Type B pancreatic cell (in vitro differentiated cells): ENCODE data around the gene MYO1A. TPM values are rescaled to one million over a fixed set of nuclear protein-coding genes. Genes with fewer than 3 reads are reported as not detected.
A peak's percentile ranks its signal among the peaks of the same experiment; 100 is the strongest.
"Not testable (repeated sequence)": the region's sequence is repeated elsewhere in the genome, so short reads cannot be mapped to it uniquely, and the experiment has no call there.

Experiments
- DNase-seq: peaks from one replicate; pipeline ENCODE4 v3.0.0; 2021; ENCODE audit warnings: mixed read lengths; ENCODE audit not compliant: unreplicated experiment; ENCODE audit errors: extremely low spot score
- H3K27ac Mint-ChIP-seq: 2 replicates; pipeline ENCODE4 v1.8.0; 2021; ENCODE audit warnings: mild to moderate bottlenecking, mixed read lengths
- H3K27me3 Mint-ChIP-seq: 2 replicates; pipeline ENCODE4 v1.8.0; 2021; ENCODE audit warnings: mixed read lengths
- H3K36me3 Mint-ChIP-seq: 2 replicates; pipeline ENCODE4 v1.8.0; 2021; ENCODE audit warnings: mixed read lengths
- H3K4me1 Mint-ChIP-seq: one replicate; pipeline ENCODE4 v1.8.0; 2021; ENCODE audit warnings: mixed read lengths; ENCODE audit not compliant: unreplicated experiment
- H3K4me3 Mint-ChIP-seq: 2 replicates; pipeline ENCODE4 v1.8.0; 2021; ENCODE audit warnings: mild to moderate bottlenecking, mixed read lengths
- H3K9me3 Mint-ChIP-seq: 2 replicates; pipeline ENCODE4 v1.8.0; 2021; ENCODE audit warnings: mixed read lengths
- CTCF ChIP-seq: fragments of 200-600 bp; sonication (generic); conservative IDR thresholded peaks from 2 replicates; pipeline ENCODE4 v1.5.0; 2021; ENCODE audit warnings: antibody characterized with exemption, mild to moderate bottlenecking
- total RNA-seq: library from RNA; stranded (reverse); gene quantifications from 2 replicates; pipeline ENCODE4 v1.2.1, GENCODE V29; 2021; ENCODE audit warnings: low replicate concordance

Gene MYO1A
- total RNA-seq, 1 donor from 2014 or later: 4.3 TPM

GRCh38 chr12:56989861-56990610 is 59.9 kb downstream of the MYO1A start:
- no peak for TF ChIP-seq CTCF

GRCh38 chr12:56988207-56988739 is 61.7 kb downstream of the MYO1A start:
- H3K36me3 Mint-ChIP-seq: no peaks in the 10 kb centered on the region
- TF ChIP-seq CTCF: no peak
- H3K9me3 Mint-ChIP-seq: no peaks in the 10 kb centered on the region
- no peak overlapping the region for H3K4me3 Mint-ChIP-seq
- H3K4me1 Mint-ChIP-seq: peaks cover 4% of the 10 kb centered on the region
- peak overlapping the region; percentile 19 for H3K27ac Mint-ChIP-seq
- H3K27me3 Mint-ChIP-seq: peaks cover 7% of the 10 kb centered on the region
- DNase-seq: no peak

More at GRCh38 chr12:56989861-56990610, 59.9 kb downstream of the MYO1A start:
- peaks cover 7% of the 10 kb centered on the region for H3K27me3 Mint-ChIP-seq
- H3K4me3 Mint-ChIP-seq: no peak overlapping the region
- H3K9me3 Mint-ChIP-seq: no peaks in the 10 kb centered on the region
- no peak for DNase-seq
- H3K4me1 Mint-ChIP-seq: peaks cover 4% of the 10 kb centered on the region
- H3K36me3 Mint-ChIP-seq: no peaks in the 10 kb centered on the region
- H3K27ac Mint-ChIP-seq: no peak overlapping the region

GRCh38 chr12:56987551-56988053 is 62.3 kb downstream of the MYO1A start:
- Mint-ChIP-seq H3K4me3 (no peak overlapping the region), H3K27ac (peak overlapping the region; percentile 43), H3K9me3 (no peaks in the 10 kb centered on the region), H3K4me1 (peaks cover 4% of the 10 kb centered on the region), H3K36me3 (no peaks in the 10 kb centered on the region), H3K27me3 (peaks cover 7% of the 10 kb centered on the region)
- DNase-seq: peak; percentile 86
- TF ChIP-seq CTCF: peak; percentile 95

- H3K27ac Mint-ChIP-seq: no peak overlapping the region
- no peak for DNase-seq
- TF ChIP-seq CTCF: no peak
- H3K4me3 Mint-ChIP-seq: no peak overlapping the region
- peaks cover 4% of the 10 kb centered on the region for H3K4me1 Mint-ChIP-seq
- H3K36me3 Mint-ChIP-seq: no peaks in the 10 kb centered on the region
- H3K9me3 Mint-ChIP-seq: no peaks in the 10 kb centered on the region
- H3K27me3 Mint-ChIP-seq: peaks cover 7% of the 10 kb centered on the region
Observed at GRCh38 chr12:56987011-56987410, 62.9 kb downstream of the MYO1A start.

GRCh38 chr12:56985714-56986113 is 64.2 kb downstream of the MYO1A start:
- not testable (repeated sequence) for H3K4me3 Mint-ChIP-seq, H3K4me1 Mint-ChIP-seq, H3K27me3 Mint-ChIP-seq, H3K9me3 Mint-ChIP-seq, H3K36me3 Mint-ChIP-seq
- H3K27ac Mint-ChIP-seq: peak overlapping the region; percentile 88
- DNase-seq: peak; percentile 62

- Mint-ChIP-seq H3K36me3 (no peaks in the 10 kb centered on the region), H3K4me3 (no peak overlapping the region), H3K9me3 (no peaks in the 10 kb centered on the region)
Observed at GRCh38 chr12:56983386-56983785, 66.5 kb downstream of the MYO1A start.

GRCh38 chr12:56982578-56983236 is 67.2 kb downstream of the MYO1A start:
- not testable (repeated sequence) for H3K4me1 Mint-ChIP-seq, H3K27ac Mint-ChIP-seq, DNase-seq, H3K36me3 Mint-ChIP-seq, H3K9me3 Mint-ChIP-seq, H3K27me3 Mint-ChIP-seq, H3K4me3 Mint-ChIP-seq

More at GRCh38 chr12:56983386-56983785, 66.5 kb downstream of the MYO1A start:
- Mint-ChIP-seq H3K27ac (no peak overlapping the region), H3K27me3 (peaks cover 3% of the 10 kb centered on the region), H3K4me1 (peaks cover 4% of the 10 kb centered on the region)
- DNase-seq: no peak
- no peak for TF ChIP-seq CTCF
